ENCODE results near the gene ITGB6.

- TF ChIP-seq CTCF (IDR thresholded peaks at IDR 0.05; ENCODE audit: borderline replicate concordance, extremely low read depth, low read length, poor library complexity, severe bottlenecking): no peak
- TF ChIP-seq EZH2 (IDR thresholded peaks at IDR 0.05; ENCODE audit: borderline replicate concordance, low read depth, low read length, severe bottlenecking): no peak
These were observed 29.5 kb upstream of the ITGB6 start for GRCh38 chr2:160229591-160229990.
